22Rv1 (cell line): ENCODE data around the gene PEX26.

Experiments
- H3K27ac ChIP-seq: fragments of 450-650 bp; 2 replicates; pipeline ENCODE4 v1.5.1; 2017
- CTCF ChIP-seq: fragments of 450-650 bp; IDR thresholded peaks from 2 replicates; pipeline ENCODE4 v1.5.1; 2017; ENCODE audit warnings: mild to moderate bottlenecking
- ZFX ChIP-seq: fragments of 450-650 bp; IDR thresholded peaks from 2 replicates; pipeline ENCODE4 v1.6.1; 2017; ENCODE audit warnings: antibody characterized with exemption, borderline replicate concordance

The PEX26 gene

GRCh38 chr22:18075101-18075719 lies 2.6 kb upstream of the PEX26 start:
- H3K27ac ChIP-seq = peak overlapping the region; percentile 78; the same call in 1 of the 2 replicates
- TF ChIP-seq ZFX (no peak), CTCF (no peak)

- TF ChIP-seq CTCF (peak; percentile 86), ZFX (no peak)
- peak overlapping the region; percentile 78 for H3K27ac ChIP-seq
These were observed 1.9 kb upstream of the PEX26 start for GRCh38 chr22:18075720-18076497.

- no peak for TF ChIP-seq CTCF
- no peak for TF ChIP-seq ZFX
- peak overlapping the region; percentile 78 for H3K27ac ChIP-seq
These were observed 627 bp upstream of the PEX26 start for GRCh38 chr22:18077087-18077638.

- peak overlapping the region; percentile 78 for H3K27ac ChIP-seq
- TF ChIP-seq ZFX (no peak), CTCF (peak; percentile 22; the same call in 1 of the 2 replicates)
These were observed 695 bp downstream of the PEX26 start for GRCh38 chr22:18078329-18079041.

- TF ChIP-seq ZFX (no peak), CTCF (no peak)
- H3K27ac ChIP-seq = no peak overlapping the region
These were observed 2.0 kb downstream of the PEX26 start for GRCh38 chr22:18079706-18080233.

GRCh38 chr22:18081416-18081815 lies 3.6 kb downstream of the PEX26 start:
- no peak for TF ChIP-seq CTCF
- no peak for TF ChIP-seq ZFX
- H3K27ac ChIP-seq = no peak overlapping the region
